Activated CD4-positive, CD25-positive, alpha-beta regulatory T cell (primary cell): ENCODE data around the gene PPP5C.
"Not testable (repeated sequence)": the region's sequence is repeated elsewhere in the genome, so short reads cannot be mapped to it uniquely, and the experiment has no call there.

Experiments
- DNase-seq, 4 experiments: peaks; one replicate each; lab custom pipeline; 2025; lab: John Stamatoyannopoulos, UW

PPP5C gene

DNA sequence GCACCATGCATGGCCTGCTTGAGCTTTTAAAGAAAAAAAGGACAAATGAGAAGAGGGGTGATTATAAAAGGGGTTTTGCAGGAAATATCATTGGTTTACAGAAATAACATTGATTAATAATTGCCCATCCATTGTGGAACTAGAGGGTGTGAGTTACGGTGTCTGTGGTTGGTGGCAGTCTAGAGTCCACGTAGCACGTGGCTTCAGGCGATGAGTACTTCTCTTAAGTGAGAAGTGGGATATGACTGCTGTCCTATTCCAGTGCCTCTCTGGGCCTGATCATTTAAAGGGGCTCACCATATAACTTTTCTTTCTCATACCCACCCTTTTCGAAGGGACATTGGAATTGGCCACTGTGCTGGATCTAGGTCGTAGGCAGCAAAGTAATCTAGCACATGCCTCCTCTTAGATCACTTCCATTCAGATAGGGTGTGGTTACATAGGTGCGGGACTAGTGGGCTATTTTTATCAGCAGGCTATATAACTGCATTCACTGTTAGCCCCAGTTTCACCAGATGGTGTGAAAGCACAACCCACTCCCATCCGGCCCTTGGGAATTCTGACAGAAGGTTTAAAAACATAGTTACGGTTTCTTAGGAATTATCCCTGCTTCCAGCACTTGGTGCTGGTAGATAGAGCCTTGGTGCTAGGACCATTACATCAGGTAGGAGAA, 19.9 kb downstream of the PPP5C start:
- no peak for DNase-seq

DNA sequence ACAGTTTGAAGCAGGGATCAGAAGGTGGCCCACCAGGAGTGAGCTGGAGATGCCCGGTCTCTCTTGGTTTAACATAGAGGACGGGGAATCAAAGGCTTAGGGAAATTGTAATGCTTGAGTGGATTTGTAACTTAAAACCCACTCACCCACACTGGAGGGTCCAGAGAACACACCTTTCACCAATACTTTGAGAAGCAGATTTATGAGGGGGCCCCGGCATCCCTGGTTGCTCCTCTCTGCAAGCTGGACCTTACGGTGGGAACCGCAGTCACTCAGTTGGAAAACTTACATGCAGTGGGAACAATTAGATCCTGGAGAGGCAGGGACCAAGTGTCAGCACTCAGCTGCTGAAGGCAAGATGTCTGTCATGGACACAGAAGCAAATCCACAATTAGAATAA, 20.5 kb downstream of the PPP5C start:
- no peak for DNase-seq

DNA sequence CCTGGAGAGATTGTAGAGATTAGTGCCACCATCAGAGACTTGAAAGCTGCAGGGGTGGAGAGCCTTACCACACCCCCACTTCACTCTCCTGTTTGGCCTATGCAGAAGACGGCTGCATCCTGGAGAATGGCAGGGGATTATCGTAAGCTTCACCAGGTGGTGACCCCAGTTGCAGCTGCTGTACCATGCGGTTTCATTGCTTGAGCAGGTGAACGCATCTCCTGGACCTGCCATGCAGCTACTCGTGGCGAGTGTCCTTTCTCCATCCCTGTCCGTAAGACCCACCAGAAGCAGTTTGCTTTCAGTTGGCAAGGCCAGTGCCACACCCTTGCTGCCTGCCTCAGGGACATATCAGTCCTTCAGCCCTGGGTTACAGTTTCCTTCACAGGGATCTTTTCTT, 21.2 kb downstream of the PPP5C start:
- no peak for DNase-seq

DNA sequence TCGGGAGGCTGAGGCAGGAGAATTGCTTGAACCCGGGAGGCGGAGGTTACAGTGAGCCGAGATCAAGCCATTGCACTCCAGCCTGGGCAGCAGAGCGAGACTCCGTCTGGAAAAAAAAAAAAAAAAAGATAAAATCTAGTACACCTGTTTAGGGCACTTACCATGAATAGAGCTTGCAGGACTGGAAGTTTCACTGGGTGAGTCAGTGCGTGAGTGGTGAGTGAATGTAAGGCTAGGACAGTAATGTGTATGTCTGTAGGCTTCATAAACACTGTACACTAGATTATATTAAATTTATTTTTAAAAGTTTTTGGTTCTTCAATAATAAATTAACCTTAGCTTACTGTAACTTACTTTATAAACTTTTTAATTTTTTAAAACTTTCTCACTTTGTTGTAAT, 22.9 kb downstream of the PPP5C start:
- no peak for DNase-seq

DNA sequence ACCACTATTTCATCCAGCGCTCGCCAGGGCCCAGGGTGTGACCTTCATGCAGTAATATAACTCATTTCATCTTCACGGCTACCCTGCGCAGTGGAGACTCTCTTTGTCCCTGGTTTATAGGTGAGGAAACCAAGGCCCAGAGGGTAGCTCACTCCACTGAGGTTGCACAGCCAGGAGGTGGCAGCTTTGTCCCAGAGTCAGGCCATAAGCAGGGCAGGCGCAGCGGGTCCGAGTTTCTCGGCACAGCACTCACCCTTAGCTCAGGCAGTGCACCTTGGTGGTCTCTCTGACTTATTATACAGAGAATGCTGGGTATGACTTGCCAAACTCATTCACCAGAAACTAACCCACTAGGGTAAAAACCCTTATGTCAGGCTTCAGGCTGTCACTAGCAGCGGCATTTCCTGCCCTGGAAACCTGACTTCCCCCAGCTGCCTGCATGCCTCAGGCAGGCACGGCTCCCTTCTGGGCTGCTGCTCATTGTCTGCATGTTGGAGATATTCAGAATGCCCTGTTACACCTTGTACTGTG, 24.5 kb downstream of the PPP5C start:
- DNase-seq, result no peak

DNA sequence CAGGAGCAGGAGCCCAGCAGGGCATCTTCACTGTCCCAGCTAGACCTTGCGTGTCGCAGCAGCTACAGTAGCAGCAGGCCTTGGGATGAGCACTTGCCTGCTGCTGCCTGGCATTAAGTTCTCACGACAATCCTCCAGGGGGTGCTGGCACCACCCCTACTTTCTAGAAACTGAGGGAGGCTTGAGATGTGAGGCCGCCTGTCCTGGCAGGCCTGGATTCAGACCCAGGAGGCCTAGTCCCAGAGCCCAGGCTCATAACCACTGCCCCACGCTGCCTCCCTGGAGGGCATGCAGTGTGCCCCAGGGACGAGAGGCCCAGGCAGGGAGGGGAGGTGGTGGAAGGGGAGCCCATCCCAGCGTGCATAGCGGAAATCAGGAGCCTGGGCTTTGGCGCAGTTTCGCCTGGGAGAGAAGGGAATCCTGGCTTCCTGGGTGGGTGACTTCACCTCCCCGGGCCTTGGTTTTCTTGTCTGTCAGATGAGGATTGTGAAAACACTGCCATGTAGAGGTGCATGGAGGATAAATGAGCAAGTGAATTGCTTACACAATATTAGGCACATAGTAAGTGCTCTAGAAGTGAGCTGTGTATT, 26.1 kb downstream of the PPP5C start:
- no peak for DNase-seq

DNA sequence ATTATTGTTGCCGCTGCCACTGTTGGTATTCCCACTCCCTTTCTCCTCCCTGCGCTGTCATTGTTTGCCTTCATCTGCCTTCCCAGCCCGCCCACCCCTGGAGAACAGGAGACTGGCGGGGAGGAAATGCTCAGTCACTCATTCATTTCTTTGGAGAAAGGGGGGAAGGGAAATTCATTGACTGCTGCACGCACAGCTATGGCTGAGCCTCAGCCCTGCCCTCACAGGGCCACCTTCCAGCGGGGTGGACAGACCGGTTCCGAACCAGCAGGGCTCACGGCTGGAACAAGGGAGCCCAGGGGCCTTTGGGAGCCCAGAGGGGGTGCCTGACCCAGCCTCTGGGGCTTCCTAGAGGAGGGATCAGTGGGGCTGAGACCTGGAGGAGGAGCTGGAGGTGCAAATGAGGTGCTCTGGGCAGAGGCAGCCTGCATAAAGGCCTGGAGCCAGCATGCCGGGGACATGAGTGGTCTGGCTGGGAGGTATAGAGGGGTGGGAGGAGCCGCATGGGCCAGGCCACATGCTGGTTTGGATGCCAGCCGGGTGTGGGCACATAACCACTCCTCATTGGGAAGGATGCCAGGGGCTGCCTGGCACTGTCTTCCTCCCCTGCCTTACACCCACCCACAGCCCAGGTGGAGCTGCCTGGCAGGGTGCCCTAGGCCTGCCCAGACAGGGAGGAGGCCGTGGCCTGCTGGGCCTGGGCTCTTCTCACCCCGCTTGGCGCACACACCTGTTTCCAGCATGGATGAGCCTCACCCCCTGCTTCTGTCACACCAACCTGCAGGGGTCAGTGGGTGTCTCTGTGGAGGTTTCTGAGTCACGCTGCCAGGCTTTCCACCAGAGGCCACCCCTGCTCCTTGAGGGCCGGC, 26.8 kb downstream of the PPP5C start:
- no peak for DNase-seq

DNA sequence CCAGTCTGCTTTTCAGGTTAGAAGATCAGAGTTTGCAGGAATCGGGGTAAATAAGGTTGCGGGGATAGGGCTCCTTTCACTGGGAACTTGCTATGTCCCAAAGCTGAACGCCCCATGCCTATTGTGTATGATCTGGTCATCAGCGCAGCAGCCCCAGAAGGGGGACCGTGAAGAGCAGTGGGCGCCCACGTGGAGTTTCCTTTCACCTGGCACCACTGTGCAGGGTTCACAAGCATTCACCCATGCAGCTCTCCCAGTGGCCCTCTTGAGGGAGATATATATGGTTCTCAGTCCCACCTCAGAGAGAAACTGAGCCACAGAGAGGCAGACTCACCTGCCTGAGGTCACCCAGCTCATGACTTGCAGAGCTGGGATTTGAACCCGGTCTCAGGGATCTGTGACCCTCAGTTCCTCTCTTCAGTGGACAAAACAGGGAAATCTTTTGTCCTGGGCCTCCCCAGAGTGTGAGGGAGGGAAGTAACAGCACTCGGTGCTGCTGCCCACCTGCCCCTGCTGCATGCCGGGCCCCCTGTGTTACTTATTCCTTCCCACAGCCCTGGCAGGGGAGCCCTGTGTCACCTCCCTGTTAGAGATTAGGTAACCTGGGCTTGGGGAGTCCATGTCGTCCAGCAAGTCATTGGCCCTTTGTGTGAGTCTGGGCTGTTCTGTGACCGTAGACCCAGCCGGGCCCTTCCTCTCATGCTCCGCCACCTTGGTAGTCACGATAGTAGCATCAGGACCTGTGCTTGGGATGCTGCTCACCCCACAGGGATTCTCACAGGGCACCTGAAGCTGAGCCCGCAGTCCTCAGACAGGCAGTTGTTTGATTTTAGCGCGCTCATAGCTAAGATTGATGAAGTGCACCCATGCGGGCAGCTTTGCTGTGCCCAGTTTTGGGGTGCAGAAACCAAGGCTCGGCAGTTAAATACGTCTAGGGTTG, 27.9 kb downstream of the PPP5C start:
- DNase-seq, result no peak

DNA sequence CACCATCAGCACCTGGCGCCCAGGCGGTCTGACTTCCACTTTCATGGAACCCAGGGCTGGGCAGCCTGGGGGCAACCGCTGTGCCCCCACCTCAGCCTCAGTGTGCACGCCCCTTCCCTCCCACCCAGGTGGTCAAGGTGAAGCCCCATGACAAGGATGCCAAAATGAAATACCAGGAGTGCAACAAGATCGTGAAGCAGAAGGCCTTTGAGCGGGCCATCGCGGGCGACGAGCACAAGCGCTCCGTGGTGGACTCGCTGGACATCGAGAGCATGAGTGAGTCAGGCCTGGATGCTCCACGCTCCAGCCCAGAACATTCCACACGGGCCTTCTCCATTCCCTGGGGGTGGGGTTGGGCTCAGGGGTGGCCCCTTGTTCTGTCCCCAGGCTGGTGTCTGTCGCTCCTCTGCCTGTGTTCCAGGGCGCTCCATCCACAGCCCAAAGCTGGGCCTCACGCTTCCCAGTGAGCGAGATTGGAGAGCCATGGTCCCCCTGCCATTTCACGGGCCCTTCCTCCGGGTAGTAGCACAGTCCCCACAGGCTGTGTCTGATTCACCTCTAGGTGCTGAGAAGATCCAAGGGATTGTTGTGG, 28.7 kb downstream of the PPP5C start:
- DNase-seq, result not testable (repeated sequence)

DNA sequence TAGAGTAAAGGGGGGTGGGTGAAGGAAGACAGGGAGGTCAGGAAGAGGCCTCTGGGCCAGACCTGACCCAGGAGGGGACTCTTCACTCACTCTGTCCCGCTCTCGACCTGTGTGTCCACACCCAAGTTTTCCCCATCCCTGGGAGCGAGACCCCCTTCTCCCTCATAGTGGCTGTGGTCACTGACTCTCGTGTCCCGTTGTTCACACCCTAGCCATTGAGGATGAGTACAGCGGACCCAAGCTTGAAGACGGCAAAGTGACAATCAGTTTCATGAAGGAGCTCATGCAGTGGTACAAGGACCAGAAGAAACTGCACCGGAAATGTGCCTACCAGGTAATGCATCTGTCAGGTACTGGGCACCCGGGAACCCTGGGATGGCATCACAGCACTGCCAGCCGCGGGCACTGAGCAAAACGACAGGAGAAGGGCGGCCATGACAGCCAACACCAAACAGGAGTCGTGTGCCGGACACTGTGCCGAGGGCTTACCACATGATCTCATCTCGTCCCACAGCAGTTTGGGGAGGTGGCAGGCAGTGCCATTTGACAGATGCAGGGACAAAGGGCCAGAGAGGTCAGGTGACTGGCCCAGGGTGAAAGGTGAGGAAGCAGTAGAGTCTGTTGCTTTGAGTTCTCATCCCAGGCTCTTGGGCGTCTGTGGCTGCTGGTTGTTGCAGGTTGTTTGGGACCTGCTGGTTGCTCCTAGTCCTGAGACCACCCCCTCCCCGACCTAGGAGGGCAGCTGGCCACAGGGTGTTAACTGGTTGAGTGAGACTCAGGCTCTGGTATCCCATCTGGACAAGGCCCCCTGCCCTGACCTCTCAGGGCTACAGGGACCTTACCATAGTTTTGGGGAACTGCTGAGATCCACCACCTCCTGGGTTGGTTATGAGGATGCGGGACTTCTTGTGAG, 29.6 kb downstream of the PPP5C start:
- no peak for DNase-seq

DNA sequence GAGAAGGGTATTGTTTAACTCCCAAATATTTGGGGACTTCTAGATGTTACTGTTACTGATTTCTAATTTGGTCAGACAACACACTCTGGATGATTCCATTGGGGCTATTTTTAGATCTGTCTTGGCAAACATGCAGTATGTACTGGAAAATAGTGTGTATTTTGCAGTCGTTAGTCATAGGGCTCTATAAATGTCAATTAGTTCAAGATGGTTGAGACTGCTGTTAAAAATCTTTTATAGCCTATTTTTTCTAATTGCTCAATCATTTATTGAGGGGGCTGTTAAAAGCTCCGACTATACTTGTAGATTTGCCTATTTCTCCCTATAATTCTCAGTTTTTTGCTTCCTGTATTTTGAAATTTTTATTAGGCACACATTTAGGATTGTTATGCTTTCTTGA, 31.4 kb downstream of the PPP5C start:
- DNase-seq, result no peak

DNA sequence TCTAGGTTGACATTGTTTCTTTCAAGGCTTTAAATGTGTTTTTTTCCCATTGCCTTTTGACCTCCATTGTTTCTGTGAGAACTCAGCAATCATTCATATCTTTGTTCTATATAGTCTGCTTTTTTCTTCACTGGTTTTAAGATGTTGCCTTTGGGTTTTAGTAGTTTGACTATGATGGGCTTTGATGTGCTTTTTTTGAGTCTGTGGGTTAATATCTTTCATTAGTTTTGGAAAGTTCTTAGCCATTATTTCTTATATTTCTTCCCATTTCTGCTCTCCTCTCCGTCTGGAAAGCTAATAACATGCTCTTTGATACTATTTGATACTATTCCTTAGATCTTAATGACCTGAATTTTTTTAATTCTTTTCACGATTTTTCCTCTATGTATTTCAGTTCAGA, 33.8 kb downstream of the PPP5C start:
- DNase-seq, result no peak

DNA sequence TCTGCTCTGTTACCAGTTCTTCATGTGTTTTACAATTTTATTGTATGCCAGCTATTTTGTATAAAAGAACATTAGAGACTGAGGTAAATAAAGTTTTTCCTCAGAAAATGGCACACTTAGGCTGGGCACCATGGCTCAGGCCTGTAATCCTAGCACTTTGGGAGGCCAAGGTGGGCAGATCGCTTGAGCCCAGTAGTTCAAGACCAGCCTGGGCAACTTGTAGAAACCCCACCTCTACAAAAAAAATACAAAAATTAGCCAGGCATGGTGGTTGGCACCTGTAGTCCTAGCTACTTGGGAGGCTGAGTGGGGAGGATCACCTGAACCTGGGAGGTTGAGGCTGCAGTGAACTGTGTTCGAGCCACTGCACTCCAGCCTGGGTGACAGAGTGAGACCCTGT, 34.5 kb downstream of the PPP5C start:
- DNase-seq, result no peak

DNA sequence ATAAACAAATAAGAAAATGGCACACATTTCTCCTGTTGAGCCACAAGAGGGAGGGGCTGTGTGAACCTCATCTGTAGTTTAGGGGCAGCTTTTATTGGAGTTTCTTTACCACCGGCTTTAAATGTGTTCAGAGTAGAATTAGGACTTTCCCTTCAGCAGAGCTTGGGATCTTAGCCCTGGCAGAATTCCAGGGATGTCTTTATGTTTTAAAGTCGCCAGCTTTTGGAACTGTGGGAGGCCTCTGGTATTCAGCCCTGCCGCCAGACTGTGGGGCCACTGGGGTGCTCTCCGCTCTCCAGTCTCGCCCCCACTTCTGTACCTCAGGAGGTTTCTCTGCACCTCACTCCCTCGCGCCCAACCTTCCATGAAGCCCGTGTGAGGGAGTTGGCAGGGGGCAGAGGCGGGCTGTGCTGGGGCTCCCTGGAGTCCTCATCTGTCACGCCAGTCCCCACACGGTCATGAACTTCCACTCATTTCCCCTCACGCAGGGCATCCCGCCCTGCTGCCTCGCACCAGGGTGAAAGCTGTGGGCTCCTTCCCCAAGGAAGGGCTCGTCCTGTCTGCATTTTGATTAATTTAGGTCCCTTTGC, 35.0 kb downstream of the PPP5C start:
- DNase-seq, result no peak

DNA sequence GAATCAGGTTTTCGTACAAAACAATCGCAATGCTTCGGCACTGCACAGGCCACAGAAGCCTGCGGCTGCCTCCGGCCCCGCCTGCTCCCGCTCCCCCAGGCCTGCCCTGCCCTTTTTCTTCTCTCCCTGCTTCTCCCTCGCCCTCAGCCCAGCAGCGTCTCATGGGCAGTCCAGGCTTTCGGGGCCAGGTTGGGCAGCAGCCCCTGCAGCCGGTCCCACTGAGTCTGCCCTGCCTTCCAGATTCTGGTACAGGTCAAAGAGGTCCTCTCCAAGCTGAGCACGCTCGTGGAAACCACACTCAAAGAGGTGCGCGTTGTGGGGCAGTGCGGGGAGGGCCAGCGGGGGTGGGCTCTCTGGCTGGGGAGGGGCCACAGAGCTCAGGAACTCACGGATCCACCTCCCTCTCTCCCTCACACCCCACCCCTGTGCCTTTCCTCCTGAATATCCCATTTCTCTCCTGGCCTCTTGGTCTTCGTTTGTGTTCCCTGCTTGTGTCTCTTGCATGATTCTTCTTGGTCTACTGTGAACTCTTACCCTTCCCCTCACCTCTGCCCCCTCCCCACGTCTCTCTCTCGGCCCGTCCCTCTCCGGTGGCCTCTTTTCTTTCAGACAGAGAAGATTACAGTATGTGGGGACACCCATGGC, 36.4 kb downstream of the PPP5C start:
- DNase-seq, result no peak

DNA sequence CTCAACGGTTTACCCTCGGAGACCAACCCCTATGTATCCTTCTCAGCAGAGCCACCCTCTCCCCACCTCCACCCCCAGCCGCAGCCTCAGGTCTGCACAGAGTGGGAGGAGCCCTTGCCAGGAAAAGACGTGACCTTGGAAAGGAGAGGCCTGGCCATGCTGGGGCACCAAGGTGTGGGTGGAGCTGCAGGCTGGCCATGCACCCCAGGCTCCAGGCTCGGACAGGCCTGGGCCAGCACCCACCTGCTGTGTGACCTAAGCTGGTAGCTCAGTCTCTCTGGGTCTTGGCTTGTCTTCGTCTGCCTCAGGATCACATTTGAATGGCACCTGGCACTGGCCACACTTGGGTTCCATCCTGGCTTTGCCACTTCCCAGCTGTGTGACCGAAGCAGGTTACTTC, 37.0 kb downstream of the PPP5C start:
- DNase-seq, result no peak

DNA sequence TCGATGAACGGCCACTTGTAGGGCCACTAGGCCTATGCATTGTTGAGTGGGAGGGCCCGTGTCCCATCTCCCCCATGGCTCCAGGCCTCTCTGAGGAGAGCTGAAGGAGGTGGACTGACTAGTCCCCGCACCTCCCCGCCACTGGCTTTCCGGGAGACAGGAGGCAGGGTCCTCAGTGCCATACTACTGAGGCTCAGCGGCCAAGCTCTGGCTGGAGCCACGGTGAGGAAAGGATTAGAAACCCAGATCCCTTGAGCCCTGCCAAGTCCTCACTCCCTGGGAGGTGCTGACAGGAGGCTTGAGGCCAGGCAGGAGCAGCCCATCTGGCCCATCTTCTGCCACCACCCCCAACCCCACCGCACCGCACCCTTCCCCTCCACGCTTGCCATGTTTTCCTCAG, 37.5 kb downstream of the PPP5C start:
- no peak for DNase-seq

DNA sequence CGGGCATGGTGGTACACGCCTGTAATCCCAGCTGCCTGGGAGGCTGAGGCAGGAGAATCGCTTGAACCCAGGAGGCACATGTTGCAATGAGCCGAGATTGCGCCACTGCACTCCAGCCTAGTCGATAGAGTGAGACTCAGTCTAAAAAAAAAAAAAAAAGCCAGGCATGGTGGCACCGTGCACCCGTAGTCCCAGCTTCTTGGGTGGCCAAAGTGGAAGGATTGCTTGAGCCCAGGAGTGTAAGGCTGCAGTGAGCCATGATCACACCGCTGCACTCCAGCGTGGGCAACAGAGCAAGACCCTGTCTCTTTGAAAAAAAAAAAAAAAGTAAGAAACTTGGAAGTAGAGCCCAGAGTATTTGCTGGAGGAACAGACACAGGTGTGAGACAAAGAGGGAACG, 38.7 kb downstream of the PPP5C start:
- DNase-seq, result no peak

DNA sequence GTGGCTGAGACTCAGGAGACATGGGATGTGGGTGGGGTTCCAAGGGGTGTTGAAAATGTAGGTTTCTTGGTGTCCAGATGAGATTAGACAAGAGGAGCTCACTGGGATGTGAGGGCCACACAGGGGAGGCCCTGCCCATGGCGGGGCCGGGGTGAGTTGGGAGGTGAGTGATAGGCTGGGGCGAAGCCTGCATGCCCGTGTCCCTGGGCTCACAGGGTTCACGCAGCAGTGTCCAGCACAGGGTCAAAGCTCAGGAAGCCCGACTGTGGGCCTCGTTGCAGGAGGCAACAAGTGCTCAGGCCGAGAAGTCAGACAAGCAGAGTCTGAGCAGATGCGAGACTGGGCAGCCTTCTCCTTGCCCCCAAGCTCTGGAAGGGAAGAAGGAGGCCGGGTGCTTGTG, 39.3 kb downstream of the PPP5C start:
- DNase-seq, result no peak
